Non-pigmented ciliary epithelial cell (primary cell): ENCODE results near the gene FGF16.
A peak's percentile ranks its signal among the peaks of the same experiment; 100 is the strongest.
"Not testable (repeated sequence)": the region's sequence is repeated elsewhere in the genome, so short reads cannot be mapped to it uniquely, and the experiment has no call there.

Experiments used
- DNase-seq: peaks from one replicate; pipeline ENCODE4 v3.0.0-alpha.2; 2010; ENCODE audit warnings: low read depth

The FGF16 gene

DNA sequence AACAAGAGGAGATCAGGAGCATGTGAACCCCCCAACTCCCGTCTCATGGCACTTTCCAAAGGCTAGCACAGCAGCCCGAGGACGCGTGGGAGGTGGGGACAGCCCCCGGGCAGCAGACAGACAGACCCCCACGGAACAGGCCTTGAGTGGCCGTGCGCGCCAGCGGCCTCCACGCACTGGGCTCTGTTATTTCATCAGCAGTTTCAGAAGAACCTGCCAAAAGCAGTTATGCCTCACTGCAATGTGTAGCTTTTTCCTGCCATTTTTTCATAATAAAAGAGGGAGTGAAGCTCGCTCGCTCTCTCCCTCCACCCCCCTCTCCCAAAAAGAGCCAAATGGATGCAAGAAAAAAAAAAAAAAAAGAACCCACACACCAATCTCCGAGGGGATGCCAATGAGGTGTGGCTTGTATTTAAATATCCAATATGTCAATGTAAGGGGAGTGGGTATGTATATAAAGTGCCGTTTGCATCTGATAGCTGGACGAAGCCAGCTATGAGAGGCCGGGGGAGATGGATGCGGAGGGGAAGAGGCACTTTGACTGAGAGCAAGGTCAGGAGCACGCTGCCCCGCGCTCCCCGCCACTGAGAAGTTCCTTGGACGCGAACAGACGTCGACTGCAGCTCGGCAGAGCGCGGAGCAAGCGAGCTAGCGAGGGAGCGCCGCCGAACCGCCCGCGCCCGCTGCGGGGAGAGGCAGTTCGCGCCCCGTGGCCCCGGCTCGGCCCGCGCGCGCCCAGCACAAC lies at the start of gene FGF16:
FGF16 (plus strand) TSS at position 482 of the 745 bp plus-strand sequence. CDS start 286 bp downstream, outside the sequence.
- DNase-seq = no peak

DNA sequence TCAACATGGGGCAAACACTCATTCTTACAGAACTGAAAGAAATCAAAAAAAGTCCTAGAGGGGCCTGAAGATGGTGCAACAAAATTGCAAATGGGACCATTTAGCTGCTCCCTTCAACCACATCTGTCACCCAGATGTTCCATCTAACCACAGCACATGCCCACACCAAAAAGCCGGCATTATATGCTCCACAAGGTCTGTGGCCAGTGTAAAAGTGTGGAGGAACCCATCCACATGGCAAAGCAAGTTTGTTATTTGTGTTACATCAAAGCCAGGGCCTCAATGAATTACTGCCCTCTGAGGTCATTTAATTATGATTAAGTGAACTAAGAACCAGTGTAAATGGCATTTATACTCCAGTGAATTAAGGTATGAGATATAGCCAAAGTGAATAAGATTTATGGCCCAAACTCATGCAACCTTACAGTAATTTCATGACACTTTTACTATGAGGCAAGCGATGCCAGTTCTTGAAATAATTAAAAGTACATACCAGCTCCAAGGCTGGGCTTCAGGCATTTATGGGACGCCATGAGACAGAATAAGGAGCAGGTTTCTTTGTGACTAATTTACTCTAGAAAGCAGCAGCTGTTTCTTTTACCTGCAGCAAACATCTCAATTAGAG lies 48.7 kb upstream of the FGF16 start:
- DNase-seq = no peak

DNA sequence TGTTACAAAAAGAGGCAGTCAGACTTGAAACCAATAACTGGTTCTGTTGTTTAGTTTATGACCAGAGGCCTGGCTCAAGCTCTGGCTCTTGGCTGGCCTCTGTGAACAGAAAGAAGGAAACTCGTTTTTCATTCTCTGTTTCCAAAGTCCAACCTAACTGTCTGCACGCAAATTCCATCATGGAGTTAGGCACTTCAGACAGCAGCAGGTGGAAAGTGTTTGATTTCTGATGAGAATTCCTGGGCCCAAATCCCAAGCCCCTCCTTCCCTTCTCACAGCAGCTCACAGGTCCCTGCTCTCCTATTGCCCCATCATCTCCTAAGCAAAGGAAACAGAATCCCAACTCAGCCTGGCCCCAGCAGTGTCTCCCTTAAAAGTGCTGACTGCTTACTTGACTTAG lies 42.8 kb upstream of the FGF16 start:
- DNase-seq = no peak

DNA sequence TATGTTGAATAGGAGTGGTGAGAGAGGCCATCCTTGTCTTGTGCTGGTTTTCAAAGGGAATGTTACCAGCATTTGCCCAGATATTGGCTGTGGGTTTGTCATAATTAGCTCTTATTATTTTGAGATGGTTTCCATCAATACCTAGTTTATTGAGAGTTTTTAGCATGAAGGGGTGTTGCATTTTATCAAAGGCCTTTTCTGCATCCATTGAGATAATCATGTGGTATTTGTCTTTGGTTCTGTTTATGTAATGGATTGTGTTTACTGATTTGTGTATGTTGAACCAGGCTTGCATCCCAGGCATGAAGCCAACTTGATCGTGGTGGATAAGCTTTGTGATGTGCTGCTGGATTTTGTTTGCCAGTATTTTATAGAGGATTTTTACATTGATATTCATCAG lies 39.4 kb upstream of the FGF16 start:
- not testable (repeated sequence) for DNase-seq

DNA sequence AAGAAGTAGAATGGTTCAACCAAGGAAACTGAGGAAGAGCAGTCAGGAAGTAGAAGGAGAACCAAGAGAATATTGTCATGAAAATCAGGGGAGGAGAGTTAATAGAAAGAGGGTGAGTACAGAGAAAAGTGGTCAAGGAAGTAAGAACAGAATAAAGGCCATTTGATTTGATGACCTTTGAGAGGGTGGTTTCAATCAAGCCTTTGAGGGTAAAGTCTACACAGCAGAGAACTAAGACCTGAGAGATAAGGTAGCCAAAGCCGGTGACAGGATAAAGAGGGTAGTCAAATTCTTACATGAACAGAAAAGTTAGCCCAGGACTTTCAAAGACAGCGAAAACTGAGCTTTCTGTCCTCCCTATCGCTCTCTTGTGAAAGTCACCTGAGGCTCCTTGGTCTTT lies 34.6 kb upstream of the FGF16 start:
- DNase-seq = no peak

DNA sequence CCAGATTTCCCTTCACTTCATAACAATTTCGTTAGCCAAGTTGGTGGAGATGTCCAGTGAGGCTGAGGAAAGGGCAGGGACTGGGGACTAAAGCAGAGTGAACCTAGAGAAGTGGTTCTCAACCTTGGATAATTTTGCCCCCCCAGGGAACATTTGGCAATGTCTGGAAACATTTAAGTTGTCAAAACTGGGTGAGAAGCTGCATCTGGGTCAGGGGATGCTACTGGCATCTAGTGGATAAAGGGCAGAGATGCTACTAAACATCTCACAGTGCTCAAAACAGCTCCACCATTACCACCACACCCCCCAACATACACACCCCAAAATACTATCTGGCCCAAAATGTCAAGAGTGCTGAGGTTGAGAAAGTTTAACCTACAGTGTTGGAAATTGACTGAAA lies 32.0 kb upstream of the FGF16 start:
- DNase-seq = no peak

DNA sequence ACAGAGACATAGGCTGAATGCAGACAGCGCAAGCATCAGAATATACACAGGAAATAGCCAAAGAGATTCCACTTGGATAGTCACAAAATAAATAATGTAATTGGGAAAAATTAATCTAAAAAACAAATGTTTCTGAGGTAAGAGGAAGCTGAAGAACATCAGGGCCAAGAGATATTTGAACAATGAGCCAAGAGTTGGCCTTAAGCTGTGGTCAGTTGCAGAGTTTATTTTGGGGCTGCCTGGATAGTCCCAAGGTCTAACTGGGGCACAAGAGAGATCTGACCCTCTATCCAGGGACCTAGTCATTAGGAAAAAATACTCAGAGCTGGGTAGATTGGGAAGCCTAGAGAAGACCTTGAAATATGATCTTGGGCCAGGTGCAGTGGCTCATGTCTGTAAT lies 31.3 kb upstream of the FGF16 start:
- no peak for DNase-seq

DNA sequence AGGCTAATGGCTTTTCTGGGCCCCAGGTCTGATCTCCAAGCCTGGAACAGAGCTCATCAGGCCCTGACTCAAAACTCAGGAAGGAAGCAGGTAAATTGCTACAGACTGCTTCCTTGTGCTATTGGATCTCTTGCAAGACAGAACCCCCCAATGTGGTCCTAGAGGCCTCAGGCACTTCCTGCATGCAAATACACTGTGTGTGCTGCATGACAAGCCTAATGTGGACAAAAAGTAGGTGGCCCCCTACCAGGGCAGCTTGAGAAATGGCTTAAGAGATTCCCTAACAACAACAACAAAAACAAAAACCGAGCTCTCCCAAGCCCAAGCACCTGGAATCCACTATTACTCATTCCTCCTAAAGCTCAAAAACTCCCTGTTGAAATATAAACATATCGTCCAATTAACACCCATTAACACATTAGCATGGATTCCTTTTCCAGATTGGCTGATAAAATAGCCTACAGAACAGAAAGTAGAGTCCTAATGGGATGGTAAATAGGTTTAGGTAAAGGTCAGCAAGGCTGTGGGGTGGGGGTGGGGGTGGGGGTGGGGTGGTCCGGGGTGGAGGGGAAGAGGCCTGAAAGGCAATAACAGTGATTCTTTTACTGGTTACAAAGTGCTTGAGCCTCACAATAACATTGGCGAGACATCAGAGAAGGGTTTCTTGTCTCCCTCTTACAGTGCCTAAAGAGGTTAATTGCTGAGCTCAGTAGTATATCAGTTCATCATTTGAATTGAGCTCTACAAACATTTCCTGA lies 24.1 kb upstream of the FGF16 start:
- no peak for DNase-seq

DNA sequence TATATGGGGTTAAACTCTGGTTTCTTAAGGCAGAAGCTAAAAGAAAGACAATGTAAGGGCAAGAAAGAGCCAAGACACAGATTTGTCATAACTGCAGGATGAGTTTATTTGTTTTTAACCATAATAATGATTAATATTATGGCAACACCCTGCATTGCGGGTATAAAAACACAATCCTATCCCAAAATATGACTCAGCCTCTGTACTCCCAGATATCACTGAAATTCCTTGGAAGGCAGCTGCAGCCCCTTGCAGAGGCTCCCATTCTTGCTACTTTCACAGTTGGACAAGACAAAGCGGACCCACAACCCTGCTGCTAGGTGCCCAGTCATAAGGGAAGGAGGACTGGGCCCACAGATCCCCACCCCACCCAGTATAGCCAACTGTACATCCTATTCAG lies 20.4 kb upstream of the FGF16 start:
- DNase-seq = no peak

DNA sequence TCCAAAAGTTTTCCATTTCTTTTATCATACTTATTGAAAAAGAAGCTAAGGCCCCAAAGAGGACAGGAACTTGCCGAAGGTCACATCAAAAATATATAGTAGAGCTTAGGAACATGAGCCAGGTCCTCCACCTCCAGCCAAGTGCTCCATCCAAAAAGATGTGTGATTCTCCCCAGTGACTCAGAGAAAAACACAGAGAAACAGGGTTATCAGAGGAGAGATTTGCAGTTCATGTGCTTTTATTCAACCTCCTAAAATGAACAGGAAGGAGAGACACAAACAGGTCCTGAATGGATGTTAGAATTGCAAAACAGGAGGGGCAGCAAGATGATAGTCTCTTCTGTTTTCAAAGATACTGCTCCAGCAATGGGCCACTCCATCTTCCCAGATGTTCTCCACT lies 19.6 kb upstream of the FGF16 start:
- no peak for DNase-seq

DNA sequence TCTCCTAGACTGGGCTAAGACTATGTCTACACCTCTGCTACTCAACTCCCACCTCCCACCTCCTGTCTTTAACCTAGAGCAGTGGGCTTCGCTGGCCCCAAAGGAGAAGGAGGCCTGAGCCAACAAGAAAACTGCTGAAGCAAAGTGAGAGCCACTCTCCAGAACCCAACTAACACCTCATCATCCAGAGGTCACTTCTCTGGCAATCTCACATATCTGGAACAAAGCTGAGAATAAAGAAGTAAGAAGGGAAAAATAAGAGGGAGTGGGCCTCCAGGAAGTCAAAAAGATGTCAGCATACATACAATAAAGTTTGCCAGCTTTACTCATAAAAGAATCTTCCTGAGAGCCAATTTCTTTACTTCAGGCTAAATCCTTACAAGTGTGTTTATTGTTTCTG lies 18.6 kb upstream of the FGF16 start:
- DNase-seq = no peak

DNA sequence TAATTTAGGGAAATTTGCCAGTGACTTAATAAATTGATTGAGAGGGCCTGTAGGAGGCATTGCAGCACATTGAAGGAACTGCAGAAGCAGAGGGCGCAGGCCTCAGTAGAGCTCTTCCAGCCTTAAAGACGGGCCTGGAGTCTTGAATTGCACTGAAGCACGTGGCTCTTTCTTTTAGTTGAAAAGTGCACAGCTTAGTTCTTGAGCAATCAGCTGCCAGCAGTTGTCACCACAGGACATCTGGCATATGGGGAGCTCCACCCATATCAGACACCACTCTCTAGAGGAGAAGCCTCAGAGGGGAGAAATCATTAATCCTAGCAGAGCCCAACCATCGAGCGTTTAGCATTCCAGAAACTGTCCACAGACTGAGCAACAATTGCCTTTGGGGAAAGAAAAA lies 16.0 kb upstream of the FGF16 start:
- DNase-seq = no peak

DNA sequence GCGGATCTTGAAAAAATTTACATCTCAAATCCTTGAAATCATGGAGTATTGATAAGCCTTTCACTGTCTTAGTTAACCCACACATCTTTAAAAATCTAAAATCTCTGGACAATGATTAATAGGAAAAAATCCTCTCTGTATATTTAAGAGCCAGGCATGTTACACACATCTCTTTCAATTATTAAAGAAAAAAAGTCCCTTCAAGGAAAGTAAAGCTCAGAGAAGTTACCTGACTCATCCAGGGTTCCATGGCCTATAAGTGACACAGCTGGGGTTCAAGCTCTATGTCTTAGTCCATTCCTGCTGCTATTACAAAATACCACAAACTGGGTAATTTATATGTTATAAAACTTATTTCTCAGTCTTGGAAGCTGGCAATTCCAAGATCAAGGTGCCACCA lies 14.2 kb upstream of the FGF16 start:
- no peak for DNase-seq

DNA sequence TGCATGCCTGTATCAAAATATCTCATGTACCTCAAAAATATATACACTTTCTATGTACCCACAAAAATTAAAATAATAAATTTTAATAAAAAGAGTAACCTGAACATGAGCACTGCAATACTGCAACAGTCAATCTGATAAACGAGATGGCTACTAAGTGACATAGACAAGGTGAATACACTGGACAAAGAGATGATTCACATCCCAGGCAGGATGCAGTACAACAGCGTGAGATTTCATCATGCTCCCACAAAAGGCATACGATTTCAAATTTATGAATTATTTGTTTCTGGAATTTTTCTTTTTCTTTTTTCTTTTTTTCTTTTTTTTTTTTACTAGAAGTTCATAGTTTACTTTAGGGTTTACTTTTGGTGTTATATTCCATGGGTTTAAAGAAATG lies 12.2 kb upstream of the FGF16 start:
- DNase-seq = no peak

DNA sequence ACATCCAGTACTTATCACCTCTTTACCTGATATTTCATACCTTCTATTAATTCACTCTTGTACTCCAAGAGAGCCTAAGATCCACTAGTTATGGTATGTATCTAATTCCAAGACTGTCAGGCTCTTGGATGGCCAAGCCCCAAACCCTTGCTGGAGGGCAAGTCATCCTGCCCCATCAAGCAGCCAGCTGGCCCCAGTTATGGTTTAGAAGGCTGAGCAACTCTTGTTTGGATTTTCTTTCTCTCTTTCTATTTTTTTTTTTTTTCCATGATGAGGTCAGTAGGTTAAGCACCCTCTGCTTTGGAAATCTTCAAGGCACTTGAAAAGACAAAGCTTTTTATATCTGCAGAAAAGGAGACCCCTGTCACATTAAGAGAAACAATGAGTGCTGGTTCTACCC lies 10.9 kb upstream of the FGF16 start:
- DNase-seq = no peak

DNA sequence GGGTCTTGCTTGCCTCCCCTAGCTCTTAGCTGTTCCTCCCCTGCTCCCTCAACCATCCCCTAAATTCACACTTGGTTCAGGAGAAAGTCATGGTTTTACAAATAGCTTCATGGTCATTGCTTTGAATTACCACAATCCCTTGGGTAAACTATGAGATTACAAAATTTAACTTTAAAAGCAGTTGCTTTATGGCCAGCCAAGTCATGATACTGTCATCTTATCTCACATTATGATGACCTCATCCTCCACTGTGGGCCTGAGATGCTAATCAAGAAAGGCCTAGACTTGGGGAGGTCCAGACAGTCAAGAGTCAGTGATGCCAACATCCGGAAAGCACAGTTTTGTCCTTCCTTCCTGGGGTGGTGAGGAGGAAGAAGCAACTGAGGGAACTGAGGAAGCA lies 10.5 kb upstream of the FGF16 start:
- peak; percentile 19 for DNase-seq

DNA sequence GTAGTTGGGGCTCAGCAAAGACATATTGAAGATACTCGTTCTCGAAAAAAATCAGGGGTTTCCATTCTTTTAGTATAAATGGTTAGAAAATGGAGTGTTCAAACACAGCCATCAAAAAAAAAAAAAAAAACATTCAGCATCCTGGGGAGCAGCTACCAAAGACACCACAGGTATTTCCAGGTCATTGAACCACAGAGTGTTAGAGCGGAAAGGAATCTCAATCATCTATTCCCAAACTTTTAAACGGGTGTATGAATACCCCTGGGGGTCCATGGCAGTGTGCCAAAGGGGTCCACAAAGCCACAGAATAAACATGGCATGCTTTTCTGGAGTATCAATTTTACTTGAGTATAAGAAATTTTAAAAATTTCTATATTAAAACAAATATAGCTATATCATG lies 6.9 kb upstream of the FGF16 start:
- no peak for DNase-seq

DNA sequence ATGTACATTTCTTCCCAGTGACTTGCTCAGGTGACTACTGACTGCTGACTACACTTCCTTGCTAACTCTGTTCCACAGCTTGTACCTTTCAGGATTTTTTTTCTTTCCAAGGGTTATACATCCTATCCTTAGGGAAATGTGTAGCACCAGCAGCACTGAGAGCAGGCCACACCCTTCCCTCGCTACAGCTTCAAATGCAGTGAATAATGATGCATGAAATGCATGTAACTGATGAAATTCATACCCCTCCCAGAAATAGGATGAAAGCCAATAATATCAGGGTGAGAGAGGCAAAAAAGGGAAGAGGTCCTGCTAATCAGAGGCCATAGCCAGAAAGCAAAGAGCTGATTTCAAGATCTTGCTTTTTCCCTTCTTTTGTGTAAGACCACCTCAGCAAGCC lies 6.2 kb upstream of the FGF16 start:
- DNase-seq = no peak

DNA sequence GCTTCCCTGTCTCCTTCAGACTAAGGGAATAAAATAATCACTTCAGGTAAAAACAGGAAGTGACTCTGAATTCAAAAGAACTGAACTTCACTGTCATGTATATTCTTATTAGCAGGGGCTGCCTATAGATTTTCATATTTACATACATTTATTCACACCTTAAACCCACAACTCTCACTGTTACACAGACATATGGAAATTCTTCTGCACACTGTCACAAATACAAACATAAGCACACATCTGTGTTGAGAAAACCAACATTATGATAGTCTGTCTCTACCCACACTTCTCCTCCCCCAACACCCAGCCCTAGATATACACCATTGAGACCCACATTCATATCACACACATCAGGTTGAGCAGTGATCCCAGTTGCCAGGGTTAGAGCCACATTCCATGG lies 5.7 kb upstream of the FGF16 start:
- no peak for DNase-seq

DNA sequence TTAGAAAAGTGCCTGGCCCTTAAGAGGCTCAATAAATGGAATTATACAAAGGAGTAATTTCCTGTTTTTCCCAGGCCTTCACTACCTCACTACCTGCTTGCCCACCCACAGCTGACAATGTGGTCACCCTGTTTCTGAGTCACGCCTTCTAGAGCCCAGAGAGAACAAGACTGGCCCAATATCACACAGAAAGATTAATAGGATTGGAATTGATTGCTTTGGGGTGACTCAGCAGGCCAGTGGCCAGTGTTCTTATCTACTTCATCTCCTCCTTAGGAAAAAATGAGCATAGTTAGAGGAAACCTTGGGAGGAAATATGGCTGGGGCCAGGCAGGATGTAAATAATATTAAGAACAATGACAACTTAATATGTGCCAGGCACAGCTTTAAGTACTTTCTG lies 4.5 kb upstream of the FGF16 start:
- peak; percentile 77 for DNase-seq

DNA sequence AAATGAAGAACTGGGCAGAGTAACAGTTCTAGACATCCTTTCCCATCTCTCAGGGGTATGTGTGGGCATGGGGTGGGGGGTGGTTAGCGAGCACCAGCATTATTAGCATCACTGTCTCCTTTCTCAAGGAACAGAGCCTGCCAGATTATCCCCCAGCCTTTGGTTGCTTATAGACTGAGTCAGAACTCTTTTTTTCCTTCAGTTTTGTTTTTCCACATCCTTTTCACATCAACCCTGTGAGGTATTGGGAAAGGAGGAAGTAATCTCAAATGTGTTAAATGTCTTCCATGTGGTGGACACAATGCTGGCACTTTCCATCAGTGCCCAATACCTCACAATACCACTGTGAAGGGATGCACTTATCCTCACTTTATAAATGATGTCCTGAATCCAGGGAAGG lies 3.1 kb upstream of the FGF16 start:
- DNase-seq = no peak

DNA sequence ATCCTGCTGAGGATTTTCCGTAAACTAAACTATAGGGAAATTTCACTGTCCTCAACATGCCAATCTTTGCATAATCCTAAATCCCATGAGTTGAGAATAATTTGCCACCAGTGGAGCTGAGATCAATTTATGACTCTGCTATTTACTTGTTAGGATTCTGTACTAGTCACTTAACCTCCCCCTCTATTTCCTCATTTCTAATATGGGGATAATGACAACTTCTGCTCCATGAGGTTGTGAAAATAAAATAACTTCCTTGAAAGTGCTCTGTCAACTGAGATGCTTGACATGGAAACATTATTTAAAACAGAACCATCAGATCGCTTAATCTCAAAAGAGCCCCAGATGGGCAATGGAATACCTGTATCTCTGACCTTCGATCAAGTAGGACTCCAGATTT lies 2.6 kb upstream of the FGF16 start:
- DNase-seq = no peak

DNA sequence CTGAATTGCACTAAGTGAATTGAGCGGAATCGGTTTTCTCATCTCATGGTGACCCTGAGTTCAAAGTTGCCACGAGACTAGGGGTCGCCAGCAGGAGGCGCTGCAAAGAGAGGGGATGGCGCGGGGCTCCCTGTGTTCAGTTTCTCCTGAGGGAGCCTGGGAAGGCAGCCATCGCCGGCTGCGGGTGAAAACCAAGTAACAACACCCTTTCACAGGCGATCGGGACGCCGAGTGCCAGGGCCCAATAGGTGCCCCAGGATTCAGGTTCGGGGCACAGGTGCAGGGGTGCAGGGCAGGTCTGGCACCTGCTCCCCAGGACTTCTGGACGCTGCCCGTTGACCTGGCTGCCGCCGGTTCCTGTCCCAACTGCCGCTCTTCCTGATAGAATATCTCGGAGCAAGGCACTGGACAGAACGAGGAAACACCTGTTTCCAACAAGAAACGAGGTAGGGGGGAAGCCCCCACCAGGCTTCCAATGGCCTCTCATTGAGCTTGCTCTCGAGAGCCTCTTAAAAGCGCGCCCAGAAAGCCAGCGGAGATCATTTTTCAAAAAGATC lies 1.1 kb upstream of the FGF16 start:
- DNase-seq = no peak
